Measurements from ENCODE around the gene RGMB.

Gene RGMB

DNA sequence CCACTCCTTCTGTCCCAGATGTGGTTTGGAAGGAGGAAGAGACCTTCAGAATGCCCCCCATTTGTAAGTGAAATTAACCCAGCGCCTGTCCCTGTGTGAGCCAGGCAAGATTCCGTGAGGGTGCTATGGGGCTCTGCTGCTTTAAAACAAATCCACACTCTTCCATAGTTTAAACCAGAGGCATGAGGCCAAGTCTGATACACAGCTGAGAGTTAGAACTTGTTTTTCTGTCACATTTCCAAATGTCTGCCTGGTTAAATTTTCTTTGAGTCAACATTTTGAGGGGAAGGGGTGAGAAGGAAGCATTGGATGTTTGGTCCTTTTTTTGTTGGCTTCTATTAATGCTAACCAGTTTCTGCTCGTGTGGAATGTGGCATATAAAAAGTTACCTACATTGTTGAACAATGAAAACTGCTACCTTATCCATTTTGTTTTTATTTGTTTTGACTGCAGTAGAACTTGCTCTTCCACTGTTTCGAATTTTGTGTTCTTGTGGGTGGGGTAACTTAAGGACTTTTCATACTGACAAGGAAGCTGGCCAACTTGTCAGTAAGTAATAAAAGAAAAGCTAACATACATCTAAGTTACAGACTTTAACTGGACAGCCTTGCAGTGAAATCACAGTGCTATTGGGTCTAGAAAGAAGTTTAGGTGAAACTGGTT, 12.9 kb downstream of the RGMB start:
- no peak for DNase-seq

DNA sequence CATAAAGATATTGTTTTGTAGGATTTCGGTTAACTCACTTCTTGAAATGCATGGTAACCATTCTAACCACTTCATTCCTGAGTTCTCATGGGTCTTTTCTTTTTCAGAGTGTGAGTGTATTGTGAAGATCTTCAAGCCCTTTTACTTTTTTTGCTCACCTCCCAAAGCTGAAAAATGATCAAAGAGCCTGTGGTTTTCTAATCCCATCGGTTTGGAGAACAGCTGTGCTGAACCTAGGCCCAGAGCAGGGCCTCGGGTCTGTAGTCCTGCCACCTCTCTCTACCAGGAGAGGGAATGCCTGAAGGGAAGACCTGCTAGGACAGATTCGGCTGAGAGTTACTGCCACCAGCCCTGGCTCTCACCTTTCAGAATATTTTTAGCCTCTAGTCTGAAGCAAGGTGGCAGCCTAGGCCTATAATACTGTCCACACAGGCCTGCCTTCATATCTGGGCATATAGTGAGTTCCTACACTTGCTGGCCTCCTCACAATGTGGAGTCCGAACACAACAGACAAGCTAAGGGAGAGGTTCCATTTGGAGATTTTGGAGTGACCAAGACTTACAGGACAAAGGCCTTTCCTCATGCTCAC, 13.8 kb downstream of the RGMB start:
- no peak for DNase-seq

DNA sequence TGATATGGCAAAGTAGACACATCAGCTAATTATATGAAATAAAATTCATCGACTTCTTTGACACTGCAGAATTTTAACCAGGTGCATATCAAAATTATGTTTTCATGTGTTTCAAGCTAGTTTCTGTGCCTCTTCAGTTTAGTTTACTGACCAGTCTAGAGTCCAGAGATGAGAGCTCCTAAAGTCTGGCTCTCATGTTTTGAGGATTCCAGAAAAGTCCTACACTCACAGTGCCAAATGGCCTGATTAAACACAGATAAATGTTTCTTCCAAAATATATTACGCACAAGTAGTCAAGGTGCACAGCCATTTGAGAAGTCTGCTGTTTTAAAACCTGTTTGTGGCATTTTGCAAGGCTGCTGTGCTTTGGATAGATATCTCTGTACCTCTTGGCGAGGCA, 15.6 kb downstream of the RGMB start:
- DNase-seq = no peak

DNA sequence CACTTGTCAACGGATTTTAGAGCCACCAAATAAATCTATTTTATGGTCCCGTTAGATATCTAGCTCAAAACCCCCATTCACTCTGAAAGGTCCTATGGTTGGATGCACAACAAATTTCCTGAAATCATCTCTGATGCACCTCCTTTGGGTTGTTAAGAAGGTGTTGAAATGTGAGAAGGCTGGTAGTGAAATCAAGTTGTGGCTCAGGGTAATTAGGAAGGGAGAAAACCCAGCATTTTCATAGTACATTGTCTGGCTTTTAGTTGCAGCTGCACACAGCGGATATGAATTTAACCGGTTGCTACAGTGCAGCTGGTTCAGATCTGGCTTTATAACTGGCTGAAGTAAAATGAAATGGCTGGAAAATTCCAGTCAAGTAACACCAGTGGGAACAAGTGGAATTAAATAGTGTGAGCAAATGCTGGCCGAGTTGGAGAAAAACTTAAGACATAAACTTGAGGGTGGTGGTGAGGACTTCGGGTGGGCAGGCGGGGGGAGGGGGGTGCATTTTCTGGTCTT, 17.6 kb downstream of the RGMB start:
- DNase-seq = no peak

DNA sequence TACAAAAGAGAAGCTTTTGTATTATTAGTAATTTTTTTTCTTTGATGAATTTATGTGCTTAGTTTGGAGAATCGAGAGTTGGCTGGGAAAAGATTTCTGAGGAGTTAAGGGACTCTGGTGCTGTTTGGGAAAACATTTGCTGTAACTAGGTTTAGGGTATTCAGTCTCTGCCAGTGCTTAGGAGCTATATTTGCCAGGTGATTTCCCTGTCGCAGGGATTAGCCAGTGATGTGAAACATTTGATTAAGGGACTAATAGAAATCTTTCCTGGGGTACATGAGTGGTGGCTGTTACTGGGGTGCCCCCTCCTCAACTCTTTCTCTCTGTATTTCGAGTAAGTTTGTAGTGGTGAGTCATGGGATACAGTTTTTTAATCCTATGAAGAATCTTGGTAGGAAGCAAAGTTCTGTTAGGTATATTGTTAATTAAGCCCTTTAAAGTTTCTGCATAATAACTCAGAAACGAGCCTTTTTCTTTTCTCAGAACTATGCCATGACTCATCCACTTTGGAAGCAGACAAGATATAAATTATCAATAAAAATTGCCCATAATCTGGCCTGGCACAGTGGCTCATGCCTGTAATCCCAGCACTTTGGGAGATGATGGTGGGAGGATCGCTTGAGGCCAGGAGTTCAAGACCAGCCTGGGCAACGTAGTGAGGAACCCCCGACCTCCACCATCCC, 18.6 kb downstream of the RGMB start:
- no peak for DNase-seq

DNA sequence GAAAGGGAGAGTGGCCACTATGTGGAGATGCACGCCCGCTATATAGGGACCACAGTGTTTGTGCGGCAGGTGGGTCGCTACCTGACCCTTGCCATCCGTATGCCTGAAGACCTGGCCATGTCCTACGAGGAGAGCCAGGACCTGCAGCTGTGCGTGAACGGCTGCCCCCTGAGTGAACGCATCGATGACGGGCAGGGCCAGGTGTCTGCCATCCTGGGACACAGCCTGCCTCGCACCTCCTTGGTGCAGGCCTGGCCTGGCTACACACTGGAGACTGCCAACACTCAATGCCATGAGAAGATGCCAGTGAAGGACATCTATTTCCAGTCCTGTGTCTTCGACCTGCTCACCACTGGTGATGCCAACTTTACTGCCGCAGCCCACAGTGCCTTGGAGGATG, 19.8 kb downstream of the RGMB start:
- DNase-seq = no peak

DNA sequence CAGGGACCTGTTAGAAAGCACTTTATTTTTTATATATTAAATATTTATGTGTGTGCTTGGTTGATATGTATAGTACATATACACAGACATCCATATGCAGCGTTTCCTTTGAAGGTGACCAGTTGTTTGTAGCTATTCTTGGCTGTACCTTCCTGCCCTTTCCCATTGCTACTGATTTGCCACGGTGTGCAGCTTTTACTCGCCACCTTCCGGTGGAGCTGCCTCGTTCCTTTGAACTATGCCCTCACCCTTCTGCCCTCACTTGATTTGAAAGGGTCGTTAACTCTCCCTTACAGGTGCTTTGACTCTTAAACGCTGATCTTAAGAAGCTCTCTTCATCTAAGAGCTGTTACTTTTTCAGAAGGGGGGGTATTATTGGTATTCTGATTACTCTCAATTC, 20.5 kb downstream of the RGMB start:
- no peak for DNase-seq

DNA sequence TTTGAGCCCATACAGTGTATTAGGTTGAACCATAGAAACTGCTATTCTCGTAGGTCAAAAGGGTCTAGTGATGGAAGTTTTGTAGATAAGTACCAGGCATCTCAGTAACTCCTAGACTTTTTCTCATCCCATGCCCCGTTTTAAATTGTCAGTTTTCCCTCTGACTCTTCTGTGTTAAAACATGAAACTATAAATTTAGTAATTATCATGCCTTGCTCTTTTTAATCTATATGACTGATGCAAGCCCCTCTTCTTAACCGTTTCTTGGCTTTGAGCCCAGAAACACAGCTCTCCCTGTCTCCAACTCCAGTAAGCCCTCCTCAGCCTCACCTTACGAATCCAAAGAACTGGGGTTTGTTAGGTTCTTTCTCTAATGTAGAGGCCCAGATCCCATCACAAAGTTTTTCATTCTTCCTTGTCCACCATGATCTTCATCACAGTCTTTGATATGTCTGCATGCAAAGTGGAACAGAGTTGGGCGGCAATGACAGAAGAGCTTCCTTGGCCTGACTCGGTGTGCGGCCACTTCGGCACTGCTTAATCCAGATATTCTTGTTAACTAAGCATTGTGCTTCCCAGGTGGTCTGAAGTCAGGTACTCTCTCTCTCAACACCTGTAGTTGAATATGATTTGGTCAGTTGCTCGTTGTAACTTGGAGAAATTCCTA, 21.1 kb downstream of the RGMB start:
- DNase-seq = no peak

DNA sequence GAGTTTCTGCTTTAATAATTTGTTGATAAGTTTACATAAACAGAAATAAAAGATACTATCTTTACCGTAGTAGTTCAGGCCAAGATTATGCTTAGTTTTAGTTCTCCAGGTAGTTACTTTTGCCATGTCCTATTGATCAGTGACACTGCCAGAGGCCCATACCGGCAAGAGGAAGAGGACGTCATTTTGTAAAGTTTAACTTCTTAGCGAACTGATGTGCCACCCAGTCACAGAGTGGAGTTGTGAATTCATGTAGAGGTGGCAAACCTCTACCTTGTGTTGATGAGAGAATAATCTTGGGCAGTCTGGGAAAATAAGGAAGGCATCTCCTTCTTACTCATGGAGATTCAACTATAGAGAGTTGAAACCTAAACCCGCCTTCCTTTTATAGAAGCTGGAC, 21.8 kb downstream of the RGMB start:
- no peak for DNase-seq

DNA sequence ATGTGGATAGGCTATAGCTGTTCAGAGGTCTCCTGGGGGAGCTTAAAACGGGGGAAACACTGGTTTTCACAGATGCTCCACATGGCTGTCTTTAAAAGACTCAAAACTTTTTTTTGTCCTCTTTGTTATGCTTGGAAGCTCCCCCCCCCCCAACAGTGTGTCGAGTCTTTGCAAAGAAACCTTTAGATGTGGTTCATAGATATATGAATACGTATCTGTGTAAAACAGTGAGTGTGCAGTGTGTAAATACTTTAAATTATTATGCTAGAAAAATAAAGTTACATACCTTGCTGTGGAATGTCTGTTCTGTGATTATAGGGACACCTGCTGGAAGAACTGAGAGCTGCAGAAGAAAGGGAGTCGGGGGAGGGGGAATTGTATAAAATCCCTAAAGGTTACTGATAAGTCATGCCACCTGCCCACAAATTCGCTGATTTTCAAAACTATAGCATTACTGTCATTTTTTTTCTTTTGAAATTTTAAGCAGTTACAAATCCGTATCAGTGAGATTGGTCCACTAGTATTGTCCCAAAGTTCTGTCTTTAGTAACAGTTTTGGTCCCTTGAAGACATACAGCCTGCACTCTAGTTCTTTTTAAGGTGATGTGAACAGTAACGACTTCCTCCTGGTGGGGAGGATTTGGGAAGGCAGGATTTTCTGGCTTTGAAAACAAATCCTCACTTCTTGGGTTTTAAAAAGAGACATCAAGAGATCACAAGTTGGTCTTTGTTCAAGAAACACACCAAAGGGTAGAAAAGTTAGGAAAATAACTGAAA, 22.9 kb downstream of the RGMB start:
- DNase-seq = no peak

DNA sequence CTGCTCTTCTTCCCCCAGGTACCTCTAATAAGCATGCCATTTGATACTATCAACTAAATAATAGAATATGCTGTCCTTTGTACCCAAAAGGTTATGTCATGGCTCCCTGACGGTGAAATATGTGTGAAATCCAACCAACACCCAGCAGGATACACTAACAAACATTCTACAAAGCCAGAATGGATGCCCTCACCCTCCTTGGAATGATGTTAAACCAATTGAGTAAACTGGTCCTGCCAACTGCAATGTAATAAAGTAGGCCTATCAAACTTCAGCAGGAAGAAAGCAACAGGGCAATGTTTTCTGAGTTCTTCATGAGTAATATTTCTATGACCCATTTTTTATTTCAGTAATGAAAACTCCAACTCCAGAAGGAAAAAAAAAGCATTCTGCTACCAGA, 24.9 kb downstream of the RGMB start:
- no peak for DNase-seq

DNA sequence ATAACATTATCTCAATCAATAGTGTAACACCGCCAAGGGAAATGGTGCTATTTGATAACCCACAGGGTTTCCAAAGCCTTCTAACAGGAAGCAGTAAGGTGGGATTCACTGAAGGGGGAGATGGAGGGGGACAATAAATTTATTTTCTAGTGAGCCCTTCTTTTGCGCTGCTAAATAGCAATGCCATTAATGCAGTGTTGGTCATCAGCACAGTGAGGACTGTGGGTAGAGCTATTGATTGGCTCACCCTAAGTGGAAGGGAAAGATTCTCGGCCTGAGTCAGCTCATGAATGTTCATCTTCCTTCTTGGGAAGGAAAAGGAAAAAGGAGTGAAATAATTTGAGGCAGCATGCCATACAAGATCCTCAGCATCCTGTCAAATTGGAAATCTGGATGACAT, 25.4 kb downstream of the RGMB start:
- DNase-seq = no peak

DNA sequence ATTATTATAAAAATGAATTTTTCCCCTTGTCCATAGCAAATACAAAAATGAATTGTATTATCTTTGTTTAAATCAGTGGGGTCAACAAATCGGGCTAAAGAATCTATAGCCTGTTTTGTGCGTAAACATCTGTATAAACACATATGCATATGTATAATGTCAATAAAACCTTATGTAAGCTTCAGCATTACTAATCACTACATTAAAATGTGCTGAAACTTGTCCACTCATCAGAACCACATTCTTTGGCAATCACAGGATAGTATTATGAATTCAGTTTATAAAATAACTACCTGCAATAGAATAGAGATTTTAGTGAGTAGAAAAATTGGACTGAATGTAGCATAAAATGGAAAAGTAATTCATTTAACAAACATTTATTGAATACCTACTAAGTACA, 30.6 kb downstream of the RGMB start:
- no peak for DNase-seq

DNA sequence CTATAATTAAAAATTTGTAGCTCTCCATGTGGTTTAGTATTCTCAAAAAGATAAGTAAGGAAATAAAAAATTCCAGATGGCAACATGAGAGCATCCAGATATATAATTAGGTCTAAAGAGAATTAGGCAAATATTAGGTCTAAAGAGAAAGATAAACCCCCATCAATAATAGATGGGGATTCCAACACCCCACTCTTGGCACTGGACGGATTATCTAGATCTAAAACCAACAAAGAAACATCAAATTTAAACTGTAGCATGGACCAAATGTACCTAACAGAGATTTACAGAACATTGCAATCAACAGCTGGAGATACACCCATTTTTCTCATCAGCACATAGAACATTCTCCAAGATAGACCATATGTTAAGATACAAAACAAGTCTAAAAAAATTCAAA, 31.6 kb downstream of the RGMB start:
- DNase-seq = no peak

DNA sequence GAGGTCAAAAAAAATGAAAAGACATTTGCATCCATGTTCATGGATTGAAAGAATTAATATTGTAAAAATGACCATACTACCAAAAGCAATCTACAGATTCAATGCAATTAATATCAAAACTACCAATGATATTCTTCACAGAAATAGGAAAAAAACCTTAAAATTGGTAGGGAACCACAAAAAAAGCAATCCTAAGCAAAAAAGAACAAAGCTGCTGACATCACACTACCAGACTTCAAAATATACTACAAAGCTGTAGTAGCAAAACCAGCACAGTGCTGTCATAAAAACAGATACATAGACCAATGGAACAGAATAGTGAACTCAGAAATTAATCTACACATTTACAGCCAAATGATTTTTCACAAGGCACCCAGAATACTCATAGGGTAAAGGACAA, 34.3 kb downstream of the RGMB start:
- no peak for DNase-seq

DNA sequence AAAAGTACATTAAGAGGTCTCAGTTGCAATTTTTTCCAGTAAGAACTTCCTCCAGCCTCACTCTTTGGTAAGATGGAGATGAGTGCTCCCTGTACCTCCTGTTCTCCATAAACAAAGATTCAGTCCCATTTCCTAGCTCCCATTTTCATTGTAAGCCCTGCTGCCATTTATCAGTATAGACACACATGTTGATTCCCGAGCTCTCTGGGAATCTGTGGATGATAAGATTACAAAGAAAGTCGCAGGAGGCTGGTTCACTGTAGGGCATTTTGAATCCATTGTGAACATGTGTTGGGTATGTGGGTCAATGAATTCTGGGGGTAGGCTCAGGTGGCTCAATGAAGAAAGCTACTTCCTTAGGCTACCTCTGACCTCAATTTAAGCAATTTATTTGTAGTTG, 36.7 kb downstream of the RGMB start:
- DNase-seq = no peak

DNA sequence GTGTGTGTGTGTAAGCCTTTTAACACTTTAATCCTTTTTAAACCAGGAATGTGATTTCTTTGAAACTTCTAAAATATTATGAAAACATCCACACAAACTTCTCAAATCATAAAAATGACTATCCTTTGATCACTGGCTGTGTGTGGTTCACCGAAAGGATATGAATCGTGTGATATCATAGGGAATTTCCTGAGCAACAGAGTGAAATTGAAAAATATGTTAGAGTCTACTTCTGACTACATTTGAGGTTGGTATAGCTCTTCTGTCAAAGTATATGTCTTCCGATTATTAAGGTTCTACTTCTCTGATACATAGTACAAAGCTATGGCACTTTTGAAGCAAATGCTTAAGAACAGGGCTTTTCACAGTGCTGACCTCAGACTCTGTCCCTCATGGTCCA, 40.3 kb downstream of the RGMB start:
- no peak for DNase-seq

DNA sequence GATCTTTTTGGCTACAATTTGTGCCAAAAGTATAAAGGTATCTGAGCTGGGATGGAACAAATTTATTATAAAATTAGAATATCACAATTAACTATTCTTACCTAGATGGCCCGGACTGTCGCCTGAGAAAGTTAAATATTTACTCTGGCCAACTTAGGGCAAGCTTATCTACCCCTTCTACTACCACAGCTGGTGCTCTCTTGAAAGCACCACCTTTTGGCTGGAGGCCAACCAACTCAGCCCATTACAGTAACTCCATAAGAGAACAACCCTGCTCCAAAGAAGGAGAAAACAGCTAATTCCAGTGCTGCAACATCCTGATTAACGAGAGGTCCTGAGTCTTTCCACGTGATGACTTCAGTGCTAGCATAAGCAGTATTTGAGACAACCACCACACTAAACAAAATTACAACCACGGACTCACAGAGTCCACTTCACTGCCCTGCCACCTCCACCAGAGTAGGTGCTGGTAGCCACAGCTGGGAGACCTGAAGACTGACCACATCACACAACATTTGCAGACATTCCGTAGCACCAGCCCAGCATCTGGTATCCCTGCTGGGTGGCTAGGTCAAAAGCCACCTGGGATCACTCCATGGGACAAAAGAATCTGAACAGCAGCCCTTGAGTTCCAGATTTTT, 43.2 kb downstream of the RGMB start:
- no peak for DNase-seq

DNA sequence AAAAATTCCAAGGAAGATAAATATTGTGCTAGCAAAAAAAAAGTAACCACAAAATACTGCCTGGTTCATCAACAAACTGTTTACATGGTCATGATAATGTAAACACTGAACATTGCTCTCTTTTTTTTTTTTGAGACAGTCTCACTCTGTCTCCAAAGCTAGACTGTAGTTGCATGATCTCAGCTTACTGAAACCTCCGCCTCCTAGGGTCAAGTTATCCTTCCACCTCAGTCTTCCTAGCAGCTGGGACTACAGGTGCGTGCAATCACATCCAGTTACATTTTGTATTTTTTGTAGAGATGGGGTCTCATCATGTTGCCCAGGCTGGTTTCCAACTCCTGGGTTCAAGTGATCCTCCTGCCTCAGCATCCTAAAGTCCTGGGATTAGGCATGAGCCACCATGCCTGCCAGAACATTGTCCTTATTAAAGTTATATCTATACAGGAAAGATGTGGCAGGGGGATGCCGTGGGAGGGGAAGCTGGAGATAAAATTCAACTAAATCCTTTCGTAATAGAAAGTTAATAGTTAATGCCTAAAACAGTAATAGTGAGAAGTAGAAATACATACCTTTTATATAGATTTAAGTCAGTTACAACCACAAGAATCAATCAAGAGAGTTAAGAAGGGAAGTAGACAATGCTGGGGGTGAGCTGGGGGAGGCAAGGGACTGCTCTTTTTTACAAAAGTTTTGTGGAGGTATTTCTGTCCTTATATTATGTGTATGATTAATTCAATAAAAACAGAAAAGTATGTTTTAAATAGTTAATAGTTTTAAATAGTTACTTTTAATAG, 52.3 kb downstream of the RGMB start:
- DNase-seq = no peak

DNA sequence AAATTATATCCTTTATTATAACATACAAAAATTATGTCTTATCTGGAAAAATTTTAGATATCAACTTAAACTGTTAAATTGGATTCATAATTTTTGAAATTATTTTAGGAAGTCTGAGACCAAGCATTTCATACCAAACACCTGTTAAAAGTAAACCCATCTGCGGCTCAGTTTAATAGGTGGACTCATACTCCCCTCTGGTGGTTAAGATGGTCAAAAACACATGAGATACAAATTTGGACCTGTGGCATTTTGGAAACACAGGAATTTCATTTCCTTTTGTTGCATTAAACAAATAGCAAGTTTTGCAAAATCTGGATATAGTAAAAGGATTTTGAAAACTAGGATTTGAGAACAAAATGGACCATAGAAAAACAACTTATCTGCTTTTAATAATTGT, 53.7 kb downstream of the RGMB start:
- DNase-seq = no peak

DNA sequence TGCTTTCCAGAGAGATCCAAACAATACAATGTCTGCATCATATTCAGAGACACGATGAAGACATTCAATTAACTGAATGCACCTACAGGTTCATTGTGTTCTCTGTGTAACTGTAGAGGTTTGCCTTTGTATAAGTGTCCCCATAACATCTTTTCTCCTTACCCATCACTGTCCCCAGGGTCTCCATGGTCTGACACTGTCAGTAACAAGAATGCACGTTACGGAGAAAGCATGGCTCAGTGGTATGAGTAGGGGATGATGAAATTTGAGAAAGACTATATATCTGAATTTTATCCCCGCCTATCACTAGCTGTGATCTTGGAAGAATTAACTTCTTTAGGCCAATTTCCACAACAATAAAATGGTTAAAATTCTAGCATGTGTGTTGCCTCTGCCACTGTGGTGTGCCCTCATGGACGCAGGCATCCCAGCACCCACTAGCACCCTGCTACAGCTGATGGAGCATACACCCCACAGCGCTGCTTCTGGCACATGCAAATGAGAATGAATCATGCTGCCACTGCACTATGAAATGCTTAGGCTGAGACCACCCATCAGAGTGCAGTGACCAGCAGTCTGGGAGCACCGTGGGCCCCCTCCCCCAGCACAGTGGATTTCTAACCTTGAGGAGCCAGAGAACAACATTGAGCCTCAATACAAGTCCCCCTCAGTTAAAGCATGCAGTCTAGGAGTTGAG, 54.3 kb downstream of the RGMB start:
- no peak for DNase-seq
